Measurements from ENCODE around the gene LRRC4B.

LRRC4B gene

GRCh38 chr19:50501568-50502475 lies 66.4 kb downstream of the LRRC4B start:
- no peak for DNase-seq

- DNase-seq, result no peak
Observed at GRCh38 chr19:50501186-50501567, 67.1 kb downstream of the LRRC4B start.

GRCh38 chr19:50500753-50501151 lies 67.5 kb downstream of the LRRC4B start:
- DNase-seq, result no peak

- DNase-seq, result no peak
Observed at GRCh38 chr19:50500060-50500752, 68.0 kb downstream of the LRRC4B start.

GRCh38 chr19:50498219-50499056 lies 69.8 kb downstream of the LRRC4B start:
- no peak for DNase-seq

- no peak for DNase-seq
Observed at GRCh38 chr19:50497022-50497405, 71.2 kb downstream of the LRRC4B start.

- DNase-seq, result no peak
Observed at GRCh38 chr19:50496189-50497021, 71.8 kb downstream of the LRRC4B start.

- DNase-seq, result no peak
Observed at GRCh38 chr19:50495020-50495531, 73.2 kb downstream of the LRRC4B start.

GRCh38 chr19:50494186-50495019 lies 73.8 kb downstream of the LRRC4B start:
- DNase-seq, result no peak

GRCh38 chr19:50493171-50493570 lies 75.1 kb downstream of the LRRC4B start:
- no peak for DNase-seq

- DNase-seq, result no peak
Observed at GRCh38 chr19:50492303-50493052, 75.8 kb downstream of the LRRC4B start.

- DNase-seq, result no peak
Observed at GRCh38 chr19:50490991-50491472, 77.2 kb downstream of the LRRC4B start.

GRCh38 chr19:50490411-50490811 lies 77.8 kb downstream of the LRRC4B start:
- no peak for DNase-seq

GRCh38 chr19:50489461-50490011 lies 78.7 kb downstream of the LRRC4B start:
- DNase-seq, result no peak

- DNase-seq, result no peak
Observed at GRCh38 chr19:50488389-50489194, 79.6 kb downstream of the LRRC4B start.

GRCh38 chr19:50486823-50487515 lies 81.3 kb downstream of the LRRC4B start:
- no peak for DNase-seq

GRCh38 chr19:50485284-50485955 lies 82.8 kb downstream of the LRRC4B start:
- DNase-seq, result no peak

GRCh38 chr19:50482916-50483315 lies 85.3 kb downstream of the LRRC4B start:
- DNase-seq, result no peak

Data from NCI-H1105 (cell line).